A673 (cell line): Measurements from ENCODE around the gene CDH23. TPM values are rescaled to one million over a fixed set of nuclear protein-coding genes. Genes with fewer than 3 reads are reported as not detected.

ENCODE experiments used
- BruUV-seq: library from RNA; stranded (reverse); fragments of 400-500 nt; replicated peaks from 2 replicates; lab custom pipeline; 2021; lab: Mats Ljungman, UMichigan
- CTCF ChIA-PET: fragments of 300-600 bp; sonication (Branson Sonifier 250); formaldehyde crosslinking; loops from one replicate; lab custom pipeline; 2022; ENCODE audit warnings: antibody characterized with exemption; lab: Charles Lee
- POLR2A ChIA-PET: fragments of 300-600 bp; sonication (Branson Sonifier 250); formaldehyde crosslinking; loops from one replicate; lab custom pipeline; 2022; ENCODE audit warnings: antibody characterized with exemption; ENCODE audit not compliant: low non-redundant PET; lab: Charles Lee
- DNase-seq: peaks from one replicate; pipeline ENCODE4 v3.0.0-alpha.2; 2015; ENCODE audit warnings: low spot score
- H3K27ac ChIP-seq: fragments of 200-600 bp; sonication (generic); 2 replicates; pipeline ENCODE4 v1.5.1; 2016; ENCODE audit warnings: mixed run types, low read depth, mild to moderate bottlenecking, mixed read lengths, antibody characterized with exemption, low read length; ENCODE audit not compliant: poor library complexity, severe bottlenecking
- H3K27me3 ChIP-seq: fragments of 200-600 bp; sonication (generic); replicated peaks from 2 replicates; pipeline ENCODE4 v1.6.1; 2017; ENCODE audit warnings: mixed run types, low read depth, mild to moderate bottlenecking, mixed read lengths, antibody characterized with exemption, low read length; ENCODE audit not compliant: insufficient read depth, poor library complexity
- H3K36me3 ChIP-seq: fragments of 200-600 bp; sonication (generic); 2 replicates; pipeline ENCODE4 v1.6.1; 2016; ENCODE audit warnings: mixed run types, mild to moderate bottlenecking, mixed read lengths, antibody characterized with exemption, low read length; ENCODE audit not compliant: insufficient read depth, poor library complexity, severe bottlenecking
- H3K4me1 ChIP-seq: fragments of 200-600 bp; sonication (generic); 2 replicates; pipeline ENCODE4 v1.6.1; 2017; ENCODE audit warnings: mixed run types, mild to moderate bottlenecking, mixed read lengths, antibody characterized with exemption, low read length; ENCODE audit not compliant: insufficient read depth, poor library complexity, severe bottlenecking
- H3K4me3 ChIP-seq: fragments of 200-600 bp; sonication (generic); 2 replicates; pipeline ENCODE4 v1.5.1; 2016; ENCODE audit warnings: low read depth, mixed run types, mild to moderate bottlenecking, mixed read lengths, low read length; ENCODE audit not compliant: poor library complexity, severe bottlenecking
- H3K9me3 ChIP-seq: fragments of 200-600 bp; sonication (generic); 2 replicates; pipeline ENCODE4 v1.6.1; 2016; ENCODE audit warnings: mixed run types, low read depth, mild to moderate bottlenecking, mixed read lengths, antibody characterized with exemption, low read length; ENCODE audit not compliant: poor library complexity, severe bottlenecking
- EZH2 ChIP-seq: fragments of 200-600 bp; sonication (generic); IDR thresholded peaks from 2 replicates; pipeline ENCODE4 v1.6.1; 2017; ENCODE audit warnings: borderline replicate concordance, low read depth, mild to moderate bottlenecking, mixed read lengths, antibody characterized with exemption, low read length; ENCODE audit not compliant: poor library complexity, severe bottlenecking
- intact Hi-C: fragments of 100-400 bp; cut with micrococcal nuclease; formaldehyde crosslinking; loops from one replicate; pipeline ENCODE4 v1.10.0; 2022; ENCODE audit not compliant: unreplicated experiment
- total RNA-seq: library from RNA; stranded (reverse); gene quantifications from 2 replicates; pipeline ENCODE4 v1.2.3, GENCODE V29; 2021
- TF ChIP-seq, protein P1 (sequence below): fragments of 300-800, 200-600 bp; sonication (generic); conservative IDR thresholded peaks from 2 replicates; pipeline ENCODE4 v1.5.1; 2017; ENCODE audit warnings: low read depth, mild to moderate bottlenecking, antibody characterized with exemption, low read length, moderate library complexity, mixed read lengths

The CDH23 gene
- total RNA-seq, 1 experiment from 2014 or later = 49.7 TPM

- Histone ChIP-seq H3K9me3 (no peaks in the 10 kb centered on the region), H3K4me3 (no peak overlapping the region), H3K4me1 (no peaks in the 10 kb centered on the region), H3K36me3 (peaks cover 82% of the 10 kb centered on the region), H3K27me3 (no peaks in the 10 kb centered on the region), H3K27ac (no peak overlapping the region)
- no peak for TF ChIP-seq EZH2
- TF ChIP-seq, protein P1, sequence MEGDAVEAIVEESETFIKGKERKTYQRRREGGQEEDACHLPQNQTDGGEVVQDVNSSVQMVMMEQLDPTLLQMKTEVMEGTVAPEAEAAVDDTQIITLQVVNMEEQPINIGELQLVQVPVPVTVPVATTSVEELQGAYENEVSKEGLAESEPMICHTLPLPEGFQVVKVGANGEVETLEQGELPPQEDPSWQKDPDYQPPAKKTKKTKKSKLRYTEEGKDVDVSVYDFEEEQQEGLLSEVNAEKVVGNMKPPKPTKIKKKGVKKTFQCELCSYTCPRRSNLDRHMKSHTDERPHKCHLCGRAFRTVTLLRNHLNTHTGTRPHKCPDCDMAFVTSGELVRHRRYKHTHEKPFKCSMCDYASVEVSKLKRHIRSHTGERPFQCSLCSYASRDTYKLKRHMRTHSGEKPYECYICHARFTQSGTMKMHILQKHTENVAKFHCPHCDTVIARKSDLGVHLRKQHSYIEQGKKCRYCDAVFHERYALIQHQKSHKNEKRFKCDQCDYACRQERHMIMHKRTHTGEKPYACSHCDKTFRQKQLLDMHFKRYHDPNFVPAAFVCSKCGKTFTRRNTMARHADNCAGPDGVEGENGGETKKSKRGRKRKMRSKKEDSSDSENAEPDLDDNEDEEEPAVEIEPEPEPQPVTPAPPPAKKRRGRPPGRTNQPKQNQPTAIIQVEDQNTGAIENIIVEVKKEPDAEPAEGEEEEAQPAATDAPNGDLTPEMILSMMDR = no peak
- DNase-seq = no peak
- CTCF ChIA-PET = no interaction called here
- TSS peak; percentile 89 for BruUV-seq
- POLR2A ChIA-PET = no interaction called here
- intact Hi-C loops = no loop called here
These were observed 420.4 kb downstream of the CDH23 start for GRCh38 chr10:71816936-71817618.

- Histone ChIP-seq H3K4me3 (no peak overlapping the region), H3K9me3 (no peaks in the 10 kb centered on the region), H3K36me3 (peaks cover 85% of the 10 kb centered on the region), H3K4me1 (no peaks in the 10 kb centered on the region), H3K27ac (no peak overlapping the region), H3K27me3 (no peaks in the 10 kb centered on the region)
- intact Hi-C loops = no loop called here
- BruUV-seq = no TSS peak
- DNase-seq = no peak
- ChIA-PET CTCF (interaction anchor here (1.2 kb wide), 1 partner anchor 78 kb away, joined by 3 read pairs; no protein-coding TSS in a partner anchor), POLR2A (no interaction called here)
- TF ChIP-seq, protein P1 = no peak
- TF ChIP-seq EZH2 = no peak
These were observed 421.3 kb downstream of the CDH23 start for GRCh38 chr10:71817831-71818655.

DNA sequence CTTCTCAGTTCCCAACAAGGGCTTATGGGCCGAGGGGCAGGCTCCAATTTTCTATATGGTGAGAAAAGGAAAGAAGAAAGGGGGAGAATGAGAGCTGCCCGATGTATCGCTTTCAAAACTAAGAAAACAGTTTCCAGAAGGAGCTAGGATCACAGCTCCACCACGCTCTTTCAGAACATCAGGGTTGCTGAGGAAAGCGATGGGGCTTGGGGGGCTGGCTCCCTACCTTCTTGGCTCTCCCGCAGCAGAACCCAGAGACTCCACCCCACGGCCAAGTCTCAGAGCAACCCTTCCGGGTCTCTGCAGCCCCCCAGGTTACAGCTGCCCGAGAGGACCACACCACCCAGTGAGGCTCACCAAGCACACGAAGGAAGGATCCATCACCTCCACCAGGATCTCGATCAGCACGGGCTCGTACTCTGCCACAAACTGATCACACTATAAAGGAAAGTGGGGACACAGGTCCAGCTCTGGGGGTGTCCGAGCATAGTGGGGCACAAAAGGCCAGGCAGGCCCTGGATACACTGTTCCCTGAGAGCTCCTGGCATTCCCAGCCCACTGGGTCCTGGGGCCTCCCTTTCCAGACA, 422.0 kb downstream of the CDH23 start:
- Histone ChIP-seq H3K27ac (no peak overlapping the region), H3K4me1 (no peaks in the 10 kb centered on the region), H3K9me3 (no peaks in the 10 kb centered on the region), H3K27me3 (no peaks in the 10 kb centered on the region), H3K36me3 (peaks cover 90% of the 10 kb centered on the region), H3K4me3 (no peak overlapping the region)
- intact Hi-C loops = no loop called here
- ChIA-PET CTCF (interaction anchor here (1.2 kb wide), 1 partner anchor 78 kb away, joined by 3 read pairs; no protein-coding TSS in a partner anchor), POLR2A (no interaction called here)
- no peak for TF ChIP-seq EZH2
- no peak for DNase-seq
- BruUV-seq = no TSS peak
